HL-60 (cell line): Measurements from ENCODE around the gene MMP15.

Experiments used
- DNase-seq, 2 experiments: peaks; one replicate each; pipeline ENCODE4 v3.0.0-alpha.2; 2010 to 2020; ENCODE audit warnings: low read depth in 1 of 2, low spot score in 1 of 2
- H3K27ac ChIP-seq: fragments of 250-450 bp; sonication (Bioruptor Pico); replicated peaks from 2 replicates; pipeline ENCODE4 v1.5.1; 2020; ENCODE audit warnings: mild to moderate bottlenecking, moderate library complexity
- H3K27me3 ChIP-seq: fragments of 250-450 bp; sonication (Bioruptor Pico); 2 replicates; pipeline ENCODE4 v1.5.1; 2021; ENCODE audit warnings: mild to moderate bottlenecking, moderate library complexity; ENCODE audit not compliant: insufficient read depth, poor library complexity, severe bottlenecking
- H3K4me3 ChIP-seq: replicated peaks from 2 replicates; pipeline ENCODE4 v1.5.1; 2011; ENCODE audit warnings: mild to moderate bottlenecking, control low read depth, low read length; ENCODE audit not compliant: insufficient read depth
- GABPA ChIP-seq: IDR thresholded peaks from 2 replicates; pipeline ENCODE4 v1.6.1; 2012; ENCODE audit warnings: low read depth
- POLR2AphosphoS5 ChIP-seq: IDR thresholded peaks from 2 replicates; pipeline ENCODE4 v1.6.1; 2012; ENCODE audit warnings: low read depth
- SPI1 ChIP-seq: IDR thresholded peaks from 2 replicates; pipeline ENCODE4 v1.6.1; 2012; ENCODE audit warnings: low read depth, mild to moderate bottlenecking, borderline replicate concordance
- TF ChIP-seq, protein P1 (sequence below): IDR thresholded peaks from one replicate; pipeline ENCODE4 v1.5.1; 2011; ENCODE audit warnings: low read length, control low read depth, inconsistent platforms; ENCODE audit not compliant: insufficient read depth
- TF ChIP-seq, protein P2 (sequence below): IDR thresholded peaks from 2 replicates; pipeline ENCODE4 v1.6.1; 2012; ENCODE audit warnings: low read depth; ENCODE audit not compliant: insufficient replicate concordance

Gene MMP15

DNA sequence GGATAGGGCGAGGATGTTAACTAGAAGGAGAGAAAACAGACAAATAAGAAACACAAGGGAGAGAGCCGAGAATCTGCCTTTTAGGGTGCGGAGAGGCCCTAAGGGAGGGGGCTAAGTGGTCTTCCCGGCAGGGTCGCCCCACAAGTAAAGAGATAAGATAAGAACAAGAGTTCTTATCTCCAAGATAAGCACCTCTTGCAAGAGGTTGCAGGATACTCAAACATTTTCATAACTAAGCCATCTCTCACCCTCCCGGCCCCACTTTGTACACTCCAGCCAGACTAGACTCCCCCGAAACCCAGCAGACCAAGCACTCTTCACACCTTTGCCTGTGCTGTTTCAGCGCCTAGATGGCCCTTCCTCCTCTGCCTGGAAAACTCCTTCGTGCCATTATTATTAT lies 39.4 kb upstream of the MMP15 start:
- DNase-seq, result no peak
- Histone ChIP-seq H3K4me3 (no peak overlapping the region), H3K27ac (no peak overlapping the region), H3K27me3 (peaks cover 4% of the 10 kb centered on the region)
- TF ChIP-seq POLR2AphosphoS5 (no peak), SPI1 (no peak), GABPA (no peak)
- TF ChIP-seq, protein P1, sequence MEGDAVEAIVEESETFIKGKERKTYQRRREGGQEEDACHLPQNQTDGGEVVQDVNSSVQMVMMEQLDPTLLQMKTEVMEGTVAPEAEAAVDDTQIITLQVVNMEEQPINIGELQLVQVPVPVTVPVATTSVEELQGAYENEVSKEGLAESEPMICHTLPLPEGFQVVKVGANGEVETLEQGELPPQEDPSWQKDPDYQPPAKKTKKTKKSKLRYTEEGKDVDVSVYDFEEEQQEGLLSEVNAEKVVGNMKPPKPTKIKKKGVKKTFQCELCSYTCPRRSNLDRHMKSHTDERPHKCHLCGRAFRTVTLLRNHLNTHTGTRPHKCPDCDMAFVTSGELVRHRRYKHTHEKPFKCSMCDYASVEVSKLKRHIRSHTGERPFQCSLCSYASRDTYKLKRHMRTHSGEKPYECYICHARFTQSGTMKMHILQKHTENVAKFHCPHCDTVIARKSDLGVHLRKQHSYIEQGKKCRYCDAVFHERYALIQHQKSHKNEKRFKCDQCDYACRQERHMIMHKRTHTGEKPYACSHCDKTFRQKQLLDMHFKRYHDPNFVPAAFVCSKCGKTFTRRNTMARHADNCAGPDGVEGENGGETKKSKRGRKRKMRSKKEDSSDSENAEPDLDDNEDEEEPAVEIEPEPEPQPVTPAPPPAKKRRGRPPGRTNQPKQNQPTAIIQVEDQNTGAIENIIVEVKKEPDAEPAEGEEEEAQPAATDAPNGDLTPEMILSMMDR, result no peak
- TF ChIP-seq, protein P2, sequence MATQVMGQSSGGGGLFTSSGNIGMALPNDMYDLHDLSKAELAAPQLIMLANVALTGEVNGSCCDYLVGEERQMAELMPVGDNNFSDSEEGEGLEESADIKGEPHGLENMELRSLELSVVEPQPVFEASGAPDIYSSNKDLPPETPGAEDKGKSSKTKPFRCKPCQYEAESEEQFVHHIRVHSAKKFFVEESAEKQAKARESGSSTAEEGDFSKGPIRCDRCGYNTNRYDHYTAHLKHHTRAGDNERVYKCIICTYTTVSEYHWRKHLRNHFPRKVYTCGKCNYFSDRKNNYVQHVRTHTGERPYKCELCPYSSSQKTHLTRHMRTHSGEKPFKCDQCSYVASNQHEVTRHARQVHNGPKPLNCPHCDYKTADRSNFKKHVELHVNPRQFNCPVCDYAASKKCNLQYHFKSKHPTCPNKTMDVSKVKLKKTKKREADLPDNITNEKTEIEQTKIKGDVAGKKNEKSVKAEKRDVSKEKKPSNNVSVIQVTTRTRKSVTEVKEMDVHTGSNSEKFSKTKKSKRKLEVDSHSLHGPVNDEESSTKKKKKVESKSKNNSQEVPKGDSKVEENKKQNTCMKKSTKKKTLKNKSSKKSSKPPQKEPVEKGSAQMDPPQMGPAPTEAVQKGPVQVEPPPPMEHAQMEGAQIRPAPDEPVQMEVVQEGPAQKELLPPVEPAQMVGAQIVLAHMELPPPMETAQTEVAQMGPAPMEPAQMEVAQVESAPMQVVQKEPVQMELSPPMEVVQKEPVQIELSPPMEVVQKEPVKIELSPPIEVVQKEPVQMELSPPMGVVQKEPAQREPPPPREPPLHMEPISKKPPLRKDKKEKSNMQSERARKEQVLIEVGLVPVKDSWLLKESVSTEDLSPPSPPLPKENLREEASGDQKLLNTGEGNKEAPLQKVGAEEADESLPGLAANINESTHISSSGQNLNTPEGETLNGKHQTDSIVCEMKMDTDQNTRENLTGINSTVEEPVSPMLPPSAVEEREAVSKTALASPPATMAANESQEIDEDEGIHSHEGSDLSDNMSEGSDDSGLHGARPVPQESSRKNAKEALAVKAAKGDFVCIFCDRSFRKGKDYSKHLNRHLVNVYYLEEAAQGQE, result no peak

DNA sequence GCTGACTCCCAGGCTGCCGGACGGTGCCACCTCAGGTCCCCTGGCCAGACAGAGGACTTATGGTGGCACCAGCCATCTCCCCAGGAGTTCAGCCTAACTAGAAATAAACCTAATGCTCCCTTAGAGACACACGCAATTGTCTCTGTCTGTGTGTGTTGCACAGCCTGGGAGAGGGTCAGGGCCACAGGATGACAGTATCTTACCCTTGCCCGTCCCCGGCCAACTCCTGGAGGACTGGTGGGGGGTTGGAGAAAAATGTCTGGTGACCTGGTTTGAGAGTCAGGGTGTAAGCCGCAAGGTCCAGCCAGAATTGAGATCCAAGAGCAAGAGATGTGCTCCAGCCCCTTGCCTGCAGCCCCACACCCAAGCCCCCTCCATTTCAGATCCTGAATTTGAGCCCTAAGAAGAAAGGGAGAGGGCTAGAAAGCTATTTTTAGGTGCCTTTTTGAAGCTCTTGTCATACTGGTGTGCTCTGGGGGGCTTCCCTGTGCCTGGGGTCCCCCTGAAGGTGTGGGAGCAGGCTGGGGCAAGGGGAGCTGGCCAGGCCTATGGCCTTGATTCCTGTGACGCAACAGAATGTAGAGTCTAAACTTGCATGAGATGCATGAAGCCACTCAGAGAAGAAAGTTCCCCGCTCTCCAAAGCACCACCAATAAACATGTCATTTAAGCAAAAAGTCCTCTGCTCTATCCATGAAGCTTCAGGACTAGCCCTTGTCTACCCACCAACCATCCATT lies 37.9 kb upstream of the MMP15 start:
- TF ChIP-seq, protein P1, result no peak
- TF ChIP-seq POLR2AphosphoS5 (no peak), SPI1 (no peak)
- H3K27me3 ChIP-seq, result peaks cover 4% of the 10 kb centered on the region
- no peak overlapping the region for H3K4me3 ChIP-seq
- DNase-seq, result no peak
- no peak overlapping the region for H3K27ac ChIP-seq

DNA sequence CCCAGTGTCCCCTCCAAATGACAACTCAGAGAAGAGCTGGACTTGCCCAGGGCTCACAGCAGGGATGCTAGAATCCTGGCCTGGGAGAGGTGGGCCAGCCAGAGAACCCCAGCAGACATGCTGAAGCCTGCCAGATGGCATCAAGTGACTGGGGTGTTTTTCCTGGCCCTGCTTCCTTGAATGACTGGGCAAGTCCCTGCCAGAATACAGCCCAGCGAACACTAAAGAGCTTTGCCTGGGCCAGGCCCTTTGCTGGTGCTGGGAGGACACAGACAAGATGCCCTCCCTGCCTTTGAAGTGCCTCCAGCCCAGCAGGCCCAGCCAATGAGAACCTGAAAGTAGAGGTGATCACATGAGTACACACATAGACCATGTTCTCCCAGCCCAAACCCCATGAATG lies 36.6 kb upstream of the MMP15 start:
- DNase-seq, result no peak
- H3K27ac ChIP-seq, result no peak overlapping the region
- no peak overlapping the region for H3K4me3 ChIP-seq
- H3K27me3 ChIP-seq, result peaks cover 4% of the 10 kb centered on the region
- TF ChIP-seq GABPA (no peak), SPI1 (no peak), POLR2AphosphoS5 (no peak)
- TF ChIP-seq, protein P1, result no peak
- TF ChIP-seq, protein P2, result no peak

DNA sequence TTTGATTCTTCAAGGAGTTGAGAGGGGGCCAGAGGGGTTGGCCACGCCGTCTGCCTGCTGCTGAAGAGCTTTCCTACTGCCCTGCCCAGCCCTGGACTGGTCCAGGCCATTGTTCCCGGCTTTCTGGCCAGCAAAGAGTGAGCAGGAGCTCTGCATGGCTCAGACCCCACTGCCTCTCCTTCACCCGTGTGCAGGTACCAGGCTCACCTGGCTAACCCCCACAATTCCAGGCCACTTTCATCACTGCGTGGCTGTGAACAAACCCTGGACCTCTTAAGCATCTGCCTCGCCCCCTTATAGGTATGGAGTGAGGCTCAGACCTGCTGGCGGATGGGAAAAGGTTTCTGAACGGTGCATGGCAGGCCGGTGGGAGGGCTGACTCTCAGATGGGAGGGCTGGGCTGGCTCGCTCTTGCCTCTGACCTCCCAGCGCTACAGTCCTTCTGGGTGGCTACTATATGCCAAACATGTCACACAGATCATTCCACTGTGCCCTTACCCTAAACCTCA lies 33.9 kb upstream of the MMP15 start:
- no peak for DNase-seq
- no peak overlapping the region for H3K27ac ChIP-seq
- no peak for TF ChIP-seq SPI1
- no peak for TF ChIP-seq POLR2AphosphoS5
- TF ChIP-seq, protein P1, result no peak
- peaks cover 2% of the 10 kb centered on the region for H3K27me3 ChIP-seq
- no peak overlapping the region for H3K4me3 ChIP-seq
